Progenitor cell of endocrine pancreas (in vitro differentiated cells): ENCODE results near the gene SLC28A1. TPM values are rescaled to one million over a fixed set of nuclear protein-coding genes. Genes with fewer than 3 reads are reported as not detected.

ENCODE experiments used
- DNase-seq: peaks from one replicate; pipeline ENCODE4 v3.0.0; 2021; ENCODE audit warnings: low spot score; ENCODE audit not compliant: unreplicated experiment
- H3K27ac Mint-ChIP-seq: 2 replicates; pipeline ENCODE4 v1.8.0; 2021; ENCODE audit warnings: mild to moderate bottlenecking, moderate library complexity, mixed read lengths
- H3K27me3 Mint-ChIP-seq: 2 replicates; pipeline ENCODE4 v1.8.0; 2021; ENCODE audit warnings: mixed read lengths
- H3K36me3 Mint-ChIP-seq: 2 replicates; pipeline ENCODE4 v1.8.0; 2022; ENCODE audit warnings: mixed read lengths; ENCODE audit not compliant: insufficient read depth
- H3K4me1 Mint-ChIP-seq: 2 replicates; pipeline ENCODE4 v1.8.0; 2021; ENCODE audit warnings: low read depth, mixed read lengths
- H3K4me3 Mint-ChIP-seq: 2 replicates; pipeline ENCODE4 v1.8.0; 2021; ENCODE audit warnings: low read depth, mild to moderate bottlenecking, moderate library complexity, mixed read lengths
- H3K9me3 Mint-ChIP-seq: 2 replicates; pipeline ENCODE4 v1.8.0; 2021; ENCODE audit warnings: low read depth, mixed read lengths
- CTCF ChIP-seq: fragments of 200-600 bp; sonication (generic); IDR thresholded peaks from one replicate; pipeline ENCODE4 v1.5.0; 2021; ENCODE audit warnings: antibody characterized with exemption, mild to moderate bottlenecking; ENCODE audit not compliant: unreplicated experiment
- total RNA-seq: library from RNA; stranded (reverse); gene quantifications from 2 replicates; pipeline ENCODE4 v1.2.1, GENCODE V29; 2021

SLC28A1 gene
- total RNA-seq, 1 donor from 2014 or later: not detected

GRCh38 chr15:84856731-84857417 lies 27.6 kb upstream of the SLC28A1 start:
- Mint-ChIP-seq H3K36me3 (peaks cover 25% of the 10 kb centered on the region), H3K4me3 (no peak overlapping the region), H3K27me3 (no peaks in the 10 kb centered on the region), H3K27ac (no peak overlapping the region), H3K9me3 (no peaks in the 10 kb centered on the region), H3K4me1 (peaks cover 14% of the 10 kb centered on the region)
- TF ChIP-seq CTCF: no peak
- DNase-seq: no peak

- no peak overlapping the region for H3K27ac Mint-ChIP-seq
- H3K4me3 Mint-ChIP-seq: no peak overlapping the region
- no peak for DNase-seq
- H3K36me3 Mint-ChIP-seq: peaks cover 26% of the 10 kb centered on the region
- no peaks in the 10 kb centered on the region for H3K27me3 Mint-ChIP-seq
- TF ChIP-seq CTCF: no peak
- H3K9me3 Mint-ChIP-seq: no peaks in the 10 kb centered on the region
- peaks cover 11% of the 10 kb centered on the region for H3K4me1 Mint-ChIP-seq
Observed at GRCh38 chr15:84857418-84858004, 27.0 kb upstream of the SLC28A1 start.

- no peak for DNase-seq
- H3K9me3 Mint-ChIP-seq: no peaks in the 10 kb centered on the region
- no peak overlapping the region for H3K4me3 Mint-ChIP-seq
- H3K4me1 Mint-ChIP-seq: peaks cover 7% of the 10 kb centered on the region
- H3K36me3 Mint-ChIP-seq: peaks cover 22% of the 10 kb centered on the region
- no peaks in the 10 kb centered on the region for H3K27me3 Mint-ChIP-seq
- no peak for TF ChIP-seq CTCF
- H3K27ac Mint-ChIP-seq: no peak overlapping the region
Observed at GRCh38 chr15:84858231-84858630, 26.2 kb upstream of the SLC28A1 start.

- Mint-ChIP-seq H3K36me3 (peaks cover 24% of the 10 kb centered on the region), H3K4me1 (peaks cover 7% of the 10 kb centered on the region), H3K9me3 (no peaks in the 10 kb centered on the region), H3K4me3 (no peak overlapping the region), H3K27me3 (no peaks in the 10 kb centered on the region), H3K27ac (no peak overlapping the region)
- no peak for DNase-seq
- TF ChIP-seq CTCF: no peak
Observed at GRCh38 chr15:84859144-84859543, 25.3 kb upstream of the SLC28A1 start.

- Mint-ChIP-seq H3K4me1 (peaks cover 7% of the 10 kb centered on the region), H3K27ac (peak overlapping the region; percentile 81), H3K36me3 (peaks cover 23% of the 10 kb centered on the region), H3K4me3 (no peak overlapping the region), H3K9me3 (no peaks in the 10 kb centered on the region), H3K27me3 (no peaks in the 10 kb centered on the region)
- TF ChIP-seq CTCF: no peak
- DNase-seq: no peak
Observed at GRCh38 chr15:84859651-84860050, 24.8 kb upstream of the SLC28A1 start.
